Raji (cell line): ENCODE measurements around the gene PSME3.

Experiments used
- POLR2A ChIP-seq: IDR thresholded peaks from 2 replicates; pipeline ENCODE4 v1.6.1; 2011; ENCODE audit warnings: low read depth, low read length, control low read depth; ENCODE audit not compliant: insufficient read depth

Gene PSME3, protein sequence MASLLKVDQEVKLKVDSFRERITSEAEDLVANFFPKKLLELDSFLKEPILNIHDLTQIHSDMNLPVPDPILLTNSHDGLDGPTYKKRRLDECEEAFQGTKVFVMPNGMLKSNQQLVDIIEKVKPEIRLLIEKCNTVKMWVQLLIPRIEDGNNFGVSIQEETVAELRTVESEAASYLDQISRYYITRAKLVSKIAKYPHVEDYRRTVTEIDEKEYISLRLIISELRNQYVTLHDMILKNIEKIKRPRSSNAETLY

DNA sequence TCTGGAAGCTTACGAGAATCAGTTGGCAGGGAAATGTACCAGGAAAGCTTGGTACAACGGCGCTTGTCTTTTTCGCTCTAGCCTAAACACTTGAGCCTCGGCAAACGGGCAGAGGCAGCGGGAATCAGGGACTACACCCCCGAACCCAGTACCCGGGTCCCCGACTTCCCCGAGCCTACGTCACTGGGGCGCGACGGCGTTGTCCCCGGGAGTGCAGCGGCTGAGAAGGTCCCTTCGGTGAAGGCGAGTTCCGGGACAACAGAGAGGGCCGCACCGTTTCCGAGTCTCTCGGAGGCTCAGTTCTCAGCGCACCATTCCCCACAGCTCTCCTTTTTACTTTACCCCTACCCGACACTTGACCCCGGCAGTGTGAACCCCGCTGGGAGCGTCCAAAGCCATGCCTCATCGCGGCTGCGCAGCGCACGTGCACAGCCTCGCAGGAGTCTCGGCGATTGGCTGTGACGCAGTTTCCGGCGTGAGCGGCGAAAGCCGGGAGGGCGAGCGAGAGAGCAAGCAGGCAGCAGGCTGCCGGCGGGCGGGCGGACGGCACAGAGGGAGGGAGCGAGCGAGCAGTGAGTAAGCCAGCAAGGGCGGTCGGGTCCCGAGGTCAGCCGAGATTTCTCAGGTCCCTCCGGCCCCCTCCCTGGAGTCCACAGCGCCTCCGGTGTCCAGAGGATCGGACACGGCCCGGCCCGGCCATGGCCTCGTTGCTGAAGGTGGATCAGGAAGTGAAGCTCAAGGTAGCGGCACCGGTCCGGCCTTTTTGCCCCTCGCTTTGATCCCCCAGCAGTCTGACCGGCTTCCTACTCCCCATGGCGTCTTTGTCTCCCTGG, at the start of gene PSME3:
Gene PSME3 (plus strand): TSS at position 464 of the 833 bp plus-strand sequence. CDS start 235 bp downstream, at position 699.
- peak; percentile 95 for TF ChIP-seq POLR2A

- TF ChIP-seq POLR2A: no peak
Observed at GRCh38 chr17:42783791-42784138, 49.4 kb upstream of the PSME3 start.

- TF ChIP-seq POLR2A: no peak
Observed at GRCh38 chr17:42784409-42784808, 48.8 kb upstream of the PSME3 start.

GRCh38 chr17:42784811-42785592, 48.2 kb upstream of the PSME3 start:
- TF ChIP-seq POLR2A: no peak

DNA sequence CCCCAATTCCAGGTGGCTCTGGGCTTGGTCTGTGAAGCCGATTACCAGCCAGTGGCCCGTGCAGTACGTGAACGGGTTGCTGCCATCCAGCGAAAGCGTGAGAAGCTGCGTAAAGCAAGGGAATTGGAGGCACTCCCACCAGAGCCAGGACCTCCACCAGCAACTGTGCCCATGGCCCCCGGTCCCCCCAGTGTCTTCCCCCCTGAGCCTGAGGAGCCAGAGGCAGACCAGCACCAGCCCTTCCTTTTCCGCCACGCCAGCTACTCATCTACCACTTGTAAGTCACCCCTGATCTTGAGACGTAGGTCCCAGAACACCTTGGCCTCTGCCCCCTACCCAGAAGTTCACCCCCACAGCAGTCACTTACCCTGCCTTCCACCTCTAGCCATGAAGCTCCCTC, 45.9 kb upstream of the PSME3 start:
- TF ChIP-seq POLR2A: no peak

DNA sequence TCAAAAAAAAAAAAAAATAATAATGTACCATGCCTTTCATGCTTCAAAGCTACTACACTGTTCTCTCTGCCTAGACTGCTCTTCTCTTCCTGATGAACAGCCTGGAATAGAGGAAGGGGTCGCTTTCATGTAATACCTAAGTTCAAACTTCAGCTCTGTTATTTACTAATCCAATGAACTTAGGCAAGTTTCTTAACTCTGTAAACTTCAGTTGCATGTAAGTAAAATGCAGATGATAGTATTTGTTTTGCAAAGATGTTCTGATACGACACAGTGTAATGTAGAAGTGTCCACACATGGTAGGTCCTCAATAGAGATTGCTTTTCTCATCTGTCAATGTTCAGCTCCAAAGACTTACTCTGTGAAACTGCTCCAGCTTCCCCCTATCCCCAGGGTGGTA, 41.2 kb upstream of the PSME3 start:
- no peak for TF ChIP-seq POLR2A

DNA sequence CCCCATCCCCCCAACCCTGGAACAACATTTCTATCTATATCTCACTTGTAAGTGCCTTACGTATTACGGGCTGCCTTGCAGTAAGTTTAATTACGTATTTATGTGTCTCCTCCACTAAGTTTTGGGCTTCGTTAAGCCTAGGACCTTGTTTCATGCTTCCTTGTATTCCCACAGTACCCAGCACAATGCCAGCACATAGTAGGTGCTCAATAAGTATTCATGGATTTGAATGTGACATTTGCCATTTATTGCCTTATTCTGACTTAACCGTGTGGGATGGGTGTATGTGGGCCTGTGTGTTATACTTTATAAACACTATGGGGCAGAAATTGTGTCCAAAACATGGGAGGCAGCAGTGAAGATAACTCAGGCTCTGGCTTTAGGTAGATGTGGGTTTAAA, 40.7 kb upstream of the PSME3 start:
- no peak for TF ChIP-seq POLR2A

GRCh38 chr17:42795061-42795460, 38.1 kb upstream of the PSME3 start:
- no peak for TF ChIP-seq POLR2A

DNA sequence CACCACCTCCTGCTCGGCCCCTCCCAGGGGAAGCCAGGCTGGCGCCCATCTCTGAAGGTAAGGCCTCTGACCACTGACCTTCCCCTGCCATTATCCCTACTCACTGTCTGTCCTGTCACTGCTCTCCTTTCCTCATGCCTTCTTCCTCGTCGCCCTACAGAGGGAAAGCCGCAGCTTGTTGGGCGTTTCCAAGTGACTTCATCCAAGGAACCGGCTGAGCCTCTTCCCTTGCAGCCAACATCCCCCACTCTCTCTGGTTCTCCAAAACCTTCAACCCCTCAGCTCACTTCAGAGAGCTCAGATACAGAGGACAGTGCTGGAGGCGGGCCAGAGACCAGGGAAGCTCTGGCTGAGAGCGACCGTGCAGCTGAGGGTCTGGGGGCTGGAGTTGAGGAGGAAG, 37.7 kb upstream of the PSME3 start:
- TF ChIP-seq POLR2A: no peak

DNA sequence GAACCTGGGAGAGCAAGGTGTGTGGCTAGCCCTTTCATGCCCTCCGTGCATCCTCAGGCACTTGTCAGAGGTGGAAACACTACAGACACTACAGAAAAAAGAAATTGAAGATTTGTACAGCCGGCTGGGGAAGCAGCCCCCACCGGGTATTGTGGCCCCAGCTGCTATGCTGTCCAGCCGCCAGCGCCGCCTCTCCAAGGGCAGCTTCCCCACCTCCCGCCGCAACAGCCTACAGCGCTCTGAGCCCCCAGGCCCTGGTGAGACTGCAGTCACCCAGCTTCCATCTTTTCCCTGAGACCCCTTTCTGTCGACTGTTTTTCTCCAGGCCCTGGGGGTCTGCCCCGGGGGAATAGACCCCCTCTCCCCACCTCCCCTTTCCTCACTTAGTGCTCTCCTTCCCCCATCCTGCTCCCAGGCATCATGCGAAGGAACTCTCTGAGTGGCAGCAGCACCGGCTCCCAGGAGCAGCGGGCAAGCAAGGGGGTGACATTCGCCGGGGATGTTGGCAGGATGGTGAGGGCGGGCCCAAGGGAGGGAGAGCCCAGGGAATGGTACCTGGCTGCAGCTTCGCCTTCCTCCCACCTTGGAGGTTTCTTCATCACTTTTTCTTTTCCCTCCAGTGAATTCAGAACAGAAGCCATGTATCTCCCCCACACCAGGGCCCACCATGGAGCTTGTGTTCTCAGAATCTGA, 37.0 kb upstream of the PSME3 start:
- TF ChIP-seq POLR2A: no peak

- TF ChIP-seq POLR2A: no peak
Observed at GRCh38 chr17:42797067-42798007, 35.9 kb upstream of the PSME3 start.

DNA sequence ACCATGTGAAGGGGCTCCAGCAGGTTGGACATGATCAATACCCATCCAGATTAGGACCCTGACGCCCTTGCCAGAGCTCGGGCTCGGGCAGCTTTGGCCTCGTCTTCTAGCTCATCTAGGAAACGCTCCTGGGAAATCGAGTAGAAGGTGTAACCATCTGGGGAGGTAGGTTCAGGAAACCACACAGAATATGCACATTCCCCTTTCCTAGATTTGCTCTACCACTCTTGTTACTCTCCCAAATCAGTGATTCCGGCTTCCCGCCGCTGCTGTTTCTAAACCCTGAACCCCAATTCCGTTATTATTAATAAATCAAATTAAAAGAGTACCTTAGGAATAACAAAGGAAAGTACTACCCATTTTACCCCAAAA, 35.2 kb upstream of the PSME3 start:
- no peak for TF ChIP-seq POLR2A

GRCh38 chr17:42798383-42799380, 34.5 kb upstream of the PSME3 start, which contains the start of the genes CNTD1 and COA3:
Gene CNTD1, plus strand, starts transcription at chr17:42798861. Its CDS starts 207 bp downstream, at chr17:42799068.
Gene COA3, minus strand, starts transcription at chr17:42798704. Its CDS starts 23 bp downstream, at chr17:42798681.
- peak; percentile 58 for TF ChIP-seq POLR2A
